Loucy (cell line): Measurements from ENCODE around the gene NCOR2.

Experiments
- CTCF ChIP-seq: fragments of 200-600 bp; sonication (generic); conservative IDR thresholded peaks from 2 replicates; pipeline ENCODE4 v1.5.1; 2014; ENCODE audit warnings: mild to moderate bottlenecking, antibody characterized with exemption, low read length
- EZH2phosphoT487 ChIP-seq: fragments of 200-600 bp; IDR thresholded peaks from 2 replicates; pipeline ENCODE4 v1.6.1; 2018; ENCODE audit warnings: antibody characterized with exemption, mild to moderate bottlenecking, moderate library complexity, borderline replicate concordance

- TF ChIP-seq CTCF (no peak), EZH2phosphoT487 (no peak)
Measured at GRCh38 chr12:124588751-124589267, 21.4 kb upstream of the NCOR2 start.
